Measurements from ENCODE around the gene GDF9.

Gene GDF9

GRCh38 chr5:132838516-132839282 lies 27.6 kb downstream of the GDF9 start:
- DNase-seq (ENCODE audit: low read depth in 2 of 2): no peak

GRCh38 chr5:132837868-132838267 lies 28.4 kb downstream of the GDF9 start:
- no peak for DNase-seq (ENCODE audit: low read depth in 2 of 2)

- no peak for DNase-seq (ENCODE audit: low read depth in 2 of 2)
These were observed 29.4 kb downstream of the GDF9 start for GRCh38 chr5:132836852-132837251.

GRCh38 chr5:132834057-132834456 lies 32.2 kb downstream of the GDF9 start:
- no peak for DNase-seq (ENCODE audit: low read depth in 2 of 2)

- no peak for DNase-seq (ENCODE audit: low read depth in 2 of 2)
These were observed 33.7 kb downstream of the GDF9 start for GRCh38 chr5:132832612-132833011.

GRCh38 chr5:132831095-132831860 lies 35.0 kb downstream of the GDF9 start:
- no peak for DNase-seq (ENCODE audit: low read depth in 2 of 2)

- DNase-seq (ENCODE audit: low read depth in 2 of 2): no peak
These were observed 35.7 kb downstream of the GDF9 start, which contains the start of gene SHROOM1 for GRCh38 chr5:132830436-132831094. SHROOM1 (minus strand) TSS chr5:132830647; CDS start chr5:132826140, 4,507 bp downstream.

GRCh38 chr5:132829742-132830435 lies 36.4 kb downstream of the GDF9 start:
- DNase-seq (ENCODE audit: low read depth in 2 of 2): peak; percentile 52 to 65

- no peak for DNase-seq (ENCODE audit: low read depth in 2 of 2)
These were observed 37.3 kb downstream of the GDF9 start for GRCh38 chr5:132828846-132829494.

- no peak for DNase-seq (ENCODE audit: low read depth in 2 of 2)
These were observed 38.2 kb downstream of the GDF9 start for GRCh38 chr5:132827943-132828673.

- no peak for DNase-seq (ENCODE audit: low read depth in 2 of 2)
These were observed 39.7 kb downstream of the GDF9 start for GRCh38 chr5:132826424-132827082.

- DNase-seq (ENCODE audit: low read depth in 2 of 2): no peak
These were observed 40.4 kb downstream of the GDF9 start for GRCh38 chr5:132825834-132826391.

GRCh38 chr5:132825033-132825833 lies 41.0 kb downstream of the GDF9 start:
- no peak for DNase-seq (ENCODE audit: low read depth in 2 of 2)

- DNase-seq (ENCODE audit: low read depth in 2 of 2): no peak
These were observed 41.8 kb downstream of the GDF9 start for GRCh38 chr5:132824426-132824825.

- no peak for DNase-seq (ENCODE audit: low read depth in 2 of 2)
These were observed 42.7 kb downstream of the GDF9 start for GRCh38 chr5:132823481-132824050.

GRCh38 chr5:132822650-132823480 lies 43.4 kb downstream of the GDF9 start:
- DNase-seq (ENCODE audit: low read depth in 2 of 2): no peak

GRCh38 chr5:132821791-132822190 lies 44.5 kb downstream of the GDF9 start:
- no peak for DNase-seq (ENCODE audit: low read depth in 2 of 2)

- DNase-seq (ENCODE audit: low read depth in 2 of 2): no peak
These were observed 44.9 kb downstream of the GDF9 start for GRCh38 chr5:132821350-132821749.
